ENCODE results near the gene MMP23B.

Gene MMP23B

DNA sequence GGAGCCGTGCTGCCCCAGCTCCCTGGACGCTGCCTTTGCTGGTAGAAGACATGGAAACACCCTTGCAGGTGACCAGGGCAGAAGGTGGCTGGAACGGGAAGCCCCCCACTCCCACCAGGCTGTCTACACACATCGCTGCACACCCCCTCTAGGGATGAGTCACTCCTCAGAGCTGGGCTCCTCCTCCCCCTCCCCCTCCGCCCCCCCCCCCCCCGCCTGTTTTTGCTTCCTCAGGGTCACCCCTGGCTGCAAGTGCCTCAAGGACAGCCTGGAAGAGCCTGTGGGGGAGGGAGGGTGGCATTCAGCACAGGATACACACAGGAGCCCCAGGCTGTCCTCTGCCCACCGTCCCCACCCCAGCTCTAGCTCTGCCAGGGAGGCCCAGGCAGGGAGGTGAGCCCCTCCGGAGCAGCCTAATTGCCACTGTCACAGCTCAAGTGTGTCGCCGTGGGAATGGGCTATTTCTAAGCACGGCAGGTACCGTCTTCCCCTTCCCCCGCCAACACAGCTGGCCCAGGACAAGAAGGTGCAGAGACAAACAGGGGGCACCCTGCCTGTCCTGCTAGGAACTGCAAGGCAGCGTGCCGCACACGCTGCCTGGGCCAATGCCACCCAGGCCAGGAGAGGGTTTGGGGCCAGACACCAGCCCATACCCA lies 34.6 kb upstream of the MMP23B start:
- no peak overlapping the region for H3K4me3 ChIP-seq (ENCODE audit: insufficient read depth, low read depth, low read length)
- WGBS, 2 experiments: 29 to 31% methylated on average over 14 of the region's 16 CpGs
- H3K27me3 ChIP-seq (ENCODE audit: control insufficient read depth, insufficient read depth, low read length, poor library complexity, severe bottlenecking): peaks cover 71% of the 10 kb centered on the region

DNA sequence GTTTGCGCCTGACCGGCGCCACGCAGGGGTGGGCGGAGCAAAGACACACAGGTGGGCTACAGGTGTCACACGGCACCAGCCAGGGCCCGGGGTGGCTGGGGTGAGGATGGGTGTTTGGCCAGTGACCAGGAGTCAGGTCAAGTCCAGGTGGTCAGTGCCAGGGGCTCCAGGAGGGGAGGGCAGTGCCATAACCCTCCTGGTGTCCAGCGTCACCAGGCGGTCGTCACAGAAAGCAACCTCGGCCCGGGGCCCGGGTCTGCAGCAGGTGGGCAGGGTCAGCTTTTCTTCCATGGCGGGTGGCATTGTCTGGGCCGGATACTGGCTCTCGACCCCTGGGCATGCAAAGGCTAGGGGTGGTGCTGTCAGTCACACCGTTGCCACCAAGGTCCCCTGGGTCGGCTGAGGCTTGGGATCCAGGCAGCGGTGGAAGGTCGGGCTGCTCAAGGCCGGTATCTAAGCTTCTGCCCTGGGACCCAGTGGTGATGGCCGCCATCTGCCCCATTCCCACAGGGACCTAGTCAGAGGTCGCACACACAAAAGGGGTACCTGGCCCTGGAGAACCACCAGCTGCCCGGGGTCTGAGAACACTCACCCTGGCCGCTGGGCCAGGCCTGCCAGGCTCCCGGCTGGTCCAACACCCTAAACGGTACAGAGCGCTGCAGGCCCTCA lies 33.8 kb upstream of the MMP23B start:
- Histone ChIP-seq H3K27ac (ENCODE audit: insufficient read depth, low read depth, low read length, poor library complexity, severe bottlenecking) (no peak overlapping the region), H3K9me3 (ENCODE audit: control insufficient read depth, low read length) (no peaks in the 10 kb centered on the region), H3K27me3 (ENCODE audit: control insufficient read depth, insufficient read depth, low read length, poor library complexity, severe bottlenecking) (peaks cover 79% of the 10 kb centered on the region), H3K36me3 (ENCODE audit: control insufficient read depth, insufficient read depth, low read length) (no peaks in the 10 kb centered on the region), H3K4me3 (ENCODE audit: insufficient read depth, low read depth, low read length) (no peak overlapping the region), H3K4me1 (ENCODE audit: control insufficient read depth, insufficient read depth, low read length) (peaks cover 6% of the 10 kb centered on the region)
- 93 to 94% methylated on average over 28 of the region's 28 CpGs for WGBS, 2 experiments

More for the DNA sequence above, 34.6 kb upstream of the MMP23B start:
- Histone ChIP-seq H3K9me3 (ENCODE audit: control insufficient read depth, low read length) (no peaks in the 10 kb centered on the region), H3K4me1 (ENCODE audit: control insufficient read depth, insufficient read depth, low read length) (peaks cover 6% of the 10 kb centered on the region), H3K36me3 (ENCODE audit: control insufficient read depth, insufficient read depth, low read length) (no peaks in the 10 kb centered on the region), H3K27ac (ENCODE audit: insufficient read depth, low read depth, low read length, poor library complexity, severe bottlenecking) (no peak overlapping the region)

DNA sequence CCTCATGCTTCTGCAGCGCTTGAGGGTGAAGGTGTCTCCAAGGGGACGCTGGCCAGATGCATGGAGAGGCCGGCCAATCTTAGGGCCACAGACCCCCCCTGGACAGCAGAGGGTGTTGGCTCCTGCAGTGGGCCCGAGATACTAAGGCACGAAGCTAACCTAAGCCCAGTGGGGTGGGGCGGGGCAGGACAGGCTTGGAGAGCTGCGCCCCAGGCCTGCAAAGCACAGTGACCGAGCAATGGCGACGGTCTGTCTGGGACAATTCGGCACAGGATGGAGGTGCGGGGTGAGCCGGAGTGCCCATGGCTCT lies 33.3 kb upstream of the MMP23B start:
- peaks cover 84% of the 10 kb centered on the region for H3K27me3 ChIP-seq (ENCODE audit: control insufficient read depth, insufficient read depth, low read length, poor library complexity, severe bottlenecking)
- no peaks in the 10 kb centered on the region for H3K36me3 ChIP-seq (ENCODE audit: control insufficient read depth, insufficient read depth, low read length)
- H3K9me3 ChIP-seq (ENCODE audit: control insufficient read depth, low read length): no peaks in the 10 kb centered on the region
- 95 to 96% methylated on average over 13 of the region's 13 CpGs for WGBS, 2 experiments
- peaks cover 6% of the 10 kb centered on the region for H3K4me1 ChIP-seq (ENCODE audit: control insufficient read depth, insufficient read depth, low read length)
- no peak overlapping the region for H3K27ac ChIP-seq (ENCODE audit: insufficient read depth, low read depth, low read length, poor library complexity, severe bottlenecking)
- H3K4me3 ChIP-seq (ENCODE audit: insufficient read depth, low read depth, low read length): no peak overlapping the region

DNA sequence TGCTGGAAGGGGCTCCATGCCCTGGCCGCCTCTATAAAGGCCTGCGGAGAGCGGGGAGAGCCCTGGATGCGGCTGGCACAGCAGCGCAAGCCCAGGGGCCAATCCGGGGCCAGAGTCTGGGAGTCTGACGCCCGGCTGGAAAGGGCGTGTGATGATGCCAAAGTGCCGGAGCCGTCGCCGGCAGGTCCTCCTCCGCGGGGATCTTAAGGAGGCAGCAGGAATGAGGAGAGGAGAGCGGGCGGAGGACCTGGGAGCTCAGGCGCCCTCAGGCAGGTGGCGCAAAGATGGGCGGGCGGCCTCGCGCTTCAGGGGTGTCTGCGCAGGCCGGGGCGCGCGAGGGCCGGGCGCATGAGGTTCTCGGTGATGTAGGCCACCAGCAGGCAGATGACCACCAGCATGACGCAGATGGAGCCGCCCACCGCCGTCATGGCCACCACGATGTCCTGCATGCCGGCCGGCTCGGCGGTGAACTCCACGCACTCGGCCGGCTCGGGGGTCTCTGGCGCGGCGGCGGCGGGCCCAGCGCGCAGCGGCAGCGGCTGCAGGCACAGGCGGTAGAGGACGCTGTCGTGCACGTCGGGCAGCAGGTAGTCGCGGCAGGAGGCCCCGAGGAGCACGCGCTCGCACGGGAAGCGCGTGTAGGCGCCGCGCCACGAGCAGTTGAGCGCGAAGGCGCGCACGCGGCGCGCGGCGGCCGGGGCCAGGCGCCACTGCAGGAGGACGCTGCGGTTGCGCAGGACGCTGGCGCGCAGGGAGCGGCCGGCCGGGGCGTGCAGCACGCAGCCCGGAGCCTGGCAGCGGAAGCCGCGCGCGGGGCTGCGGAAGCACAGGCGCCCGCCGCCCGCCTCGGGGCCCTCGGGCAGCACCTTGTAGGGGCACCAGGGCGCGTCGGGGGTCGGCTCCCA lies 32.7 kb upstream of the MMP23B start:
- peak overlapping the region; percentile 33 for H3K4me3 ChIP-seq (ENCODE audit: insufficient read depth, low read depth, low read length)
- H3K4me1 ChIP-seq (ENCODE audit: control insufficient read depth, insufficient read depth, low read length): peaks cover 6% of the 10 kb centered on the region
- WGBS, 2 experiments: 18 to 20% methylated on average over 111 of the region's 111 CpGs
- peaks cover 88% of the 10 kb centered on the region for H3K27me3 ChIP-seq (ENCODE audit: control insufficient read depth, insufficient read depth, low read length, poor library complexity, severe bottlenecking)
- no peak overlapping the region for H3K27ac ChIP-seq (ENCODE audit: insufficient read depth, low read depth, low read length, poor library complexity, severe bottlenecking)
- H3K36me3 ChIP-seq (ENCODE audit: control insufficient read depth, insufficient read depth, low read length): no peaks in the 10 kb centered on the region
- H3K9me3 ChIP-seq (ENCODE audit: control insufficient read depth, low read length): no peaks in the 10 kb centered on the region

DNA sequence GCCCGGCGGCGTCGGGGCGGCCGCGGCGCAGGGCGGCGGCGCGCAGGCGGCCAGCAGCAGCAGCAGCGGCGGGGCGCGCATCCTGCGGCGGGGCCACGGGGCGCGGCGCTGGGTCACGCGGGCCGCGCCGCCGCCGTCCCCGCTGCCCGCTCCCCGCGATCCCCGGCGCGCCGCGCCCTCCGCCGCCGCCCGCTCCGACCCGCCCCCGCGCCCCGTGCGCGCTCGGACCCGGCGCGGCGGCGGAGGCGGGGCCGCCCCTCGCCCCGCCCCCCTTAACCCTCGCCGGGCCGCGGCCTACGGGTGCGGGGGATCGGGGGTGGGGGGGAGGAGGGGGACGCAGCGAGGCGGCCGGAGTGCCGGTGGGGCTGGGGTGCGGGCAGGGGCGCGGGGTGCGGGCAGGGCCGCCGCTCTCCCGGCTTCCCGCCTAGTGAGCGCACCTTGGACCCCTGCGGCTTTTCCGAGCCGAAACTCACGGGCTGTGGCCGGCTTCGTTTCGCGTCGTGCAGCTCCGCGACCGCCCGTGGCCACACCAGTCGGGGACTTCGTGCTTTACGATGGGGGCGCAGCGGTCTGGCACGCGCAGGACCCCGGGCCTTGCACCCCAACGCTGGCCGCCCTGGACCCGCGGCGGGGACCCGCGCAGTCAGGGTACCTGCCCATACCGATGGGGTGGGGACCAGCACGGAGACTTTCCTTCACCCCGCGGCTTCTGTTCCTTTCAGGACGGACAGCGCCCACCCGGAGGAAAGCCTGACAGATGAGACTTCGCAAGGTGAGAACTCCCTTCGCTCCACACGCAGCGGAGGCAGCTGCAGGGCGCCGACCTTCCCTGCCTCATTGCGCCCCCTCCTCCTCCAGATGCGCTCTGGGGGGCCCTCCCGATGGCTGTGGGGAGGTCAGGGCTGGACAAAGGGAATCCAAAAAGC lies 31.8 kb upstream of the MMP23B start, which contains the start of gene FNDC10:
FNDC10 (minus strand) TSS at position 201 of the 926 bp plus-strand sequence; CDS start at position 81, 120 bp downstream.
- 2% methylated on average over 123 to 125 of the region's 125 CpGs for WGBS, 2 experiments
- no peaks in the 10 kb centered on the region for H3K9me3 ChIP-seq (ENCODE audit: control insufficient read depth, low read length)
- H3K36me3 ChIP-seq (ENCODE audit: control insufficient read depth, insufficient read depth, low read length): no peaks in the 10 kb centered on the region
- no peak within 1 kb of the TSS for H3K27ac ChIP-seq (ENCODE audit: insufficient read depth, low read depth, low read length, poor library complexity, severe bottlenecking)
- peaks cover 6% of the 10 kb centered on the region for H3K4me1 ChIP-seq (ENCODE audit: control insufficient read depth, insufficient read depth, low read length)
- H3K27me3 ChIP-seq (ENCODE audit: control insufficient read depth, insufficient read depth, low read length, poor library complexity, severe bottlenecking): peaks cover 83% of the 10 kb centered on the region
- H3K4me3 ChIP-seq (ENCODE audit: insufficient read depth, low read depth, low read length): peak within 1 kb of the TSS; percentile 47

DNA sequence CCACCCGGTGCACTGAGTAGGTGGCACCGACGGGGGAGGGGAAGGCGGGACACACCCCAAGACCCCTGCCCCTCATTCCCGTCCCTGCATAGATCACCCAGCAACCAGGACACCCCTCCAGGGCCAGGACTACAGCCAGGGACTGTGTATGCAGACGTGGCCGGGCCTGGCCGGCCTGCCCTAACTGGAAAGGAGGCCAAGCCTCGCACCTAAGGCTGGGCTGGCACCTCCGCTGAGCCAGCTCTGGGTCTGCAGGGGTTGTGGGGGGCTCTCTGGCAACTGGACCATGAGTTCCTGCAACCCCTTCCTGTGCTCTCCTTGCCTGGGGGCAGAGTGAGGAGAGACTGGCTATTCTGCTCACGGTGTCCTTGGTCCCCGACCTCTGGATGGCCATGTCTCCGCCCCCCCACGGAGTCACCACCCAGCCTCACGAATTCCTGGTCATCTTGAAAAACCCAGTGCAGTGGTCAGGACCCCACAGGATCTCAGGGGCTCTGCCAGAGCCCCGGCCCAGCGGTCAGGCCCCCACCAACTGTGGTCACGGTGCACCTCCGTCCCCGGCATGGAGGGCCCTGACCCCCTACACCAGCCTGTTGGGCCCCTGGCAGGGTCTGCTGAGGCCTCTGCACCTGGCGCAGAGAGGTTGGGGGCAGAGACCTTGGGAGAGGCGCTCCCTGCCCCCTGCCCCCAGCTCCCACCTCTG lies 31.0 kb upstream of the MMP23B start:
- no peaks in the 10 kb centered on the region for H3K9me3 ChIP-seq (ENCODE audit: control insufficient read depth, low read length)
- peaks cover 75% of the 10 kb centered on the region for H3K27me3 ChIP-seq (ENCODE audit: control insufficient read depth, insufficient read depth, low read length, poor library complexity, severe bottlenecking)
- WGBS, 2 experiments: 71 to 75% methylated on average over 22 of the region's 22 CpGs
- peaks cover 6% of the 10 kb centered on the region for H3K4me1 ChIP-seq (ENCODE audit: control insufficient read depth, insufficient read depth, low read length)
- no peak overlapping the region for H3K27ac ChIP-seq (ENCODE audit: insufficient read depth, low read depth, low read length, poor library complexity, severe bottlenecking)
- no peaks in the 10 kb centered on the region for H3K36me3 ChIP-seq (ENCODE audit: control insufficient read depth, insufficient read depth, low read length)
- H3K4me3 ChIP-seq (ENCODE audit: insufficient read depth, low read depth, low read length): no peak overlapping the region

DNA sequence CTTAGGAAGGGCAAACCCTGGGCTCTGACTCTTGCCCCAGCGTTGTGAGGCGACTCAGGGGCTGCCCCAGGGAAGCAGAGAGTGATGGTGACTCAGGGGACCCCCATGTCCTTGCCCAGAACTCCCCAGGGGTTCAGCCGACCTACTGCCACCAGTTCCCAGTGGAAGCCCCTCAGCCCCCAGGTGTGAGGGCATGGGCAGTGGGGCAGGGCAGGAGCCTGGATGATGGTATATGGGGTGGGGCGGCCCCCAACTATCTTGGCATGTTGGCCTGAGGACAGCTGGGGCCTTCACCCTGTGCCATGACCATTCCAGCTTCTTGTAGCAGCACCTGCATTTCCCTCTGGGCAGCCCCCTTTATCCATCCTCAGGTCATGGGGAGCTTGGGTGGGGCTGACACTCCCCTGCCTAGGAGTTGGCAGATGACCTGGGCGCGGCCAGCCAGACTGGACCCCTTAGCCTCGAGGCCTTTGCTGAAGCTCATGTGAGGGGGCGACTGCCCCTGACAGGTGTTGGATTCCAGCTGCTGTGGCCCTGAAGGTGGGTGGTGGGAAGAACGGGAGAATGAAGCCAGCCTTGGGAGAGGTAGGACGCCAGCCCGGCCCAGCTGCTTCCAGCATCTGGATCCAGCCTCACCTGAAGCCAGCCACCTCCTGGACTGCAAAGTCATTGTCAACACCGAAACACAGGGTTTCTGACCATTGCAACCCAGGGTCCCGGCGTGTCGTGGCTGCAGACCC lies 30.2 kb upstream of the MMP23B start:
- Histone ChIP-seq H3K36me3 (ENCODE audit: control insufficient read depth, insufficient read depth, low read length) (no peaks in the 10 kb centered on the region), H3K4me1 (ENCODE audit: control insufficient read depth, insufficient read depth, low read length) (peaks cover 6% of the 10 kb centered on the region), H3K27me3 (ENCODE audit: control insufficient read depth, insufficient read depth, low read length, poor library complexity, severe bottlenecking) (peaks cover 68% of the 10 kb centered on the region), H3K4me3 (ENCODE audit: insufficient read depth, low read depth, low read length) (no peak overlapping the region), H3K9me3 (ENCODE audit: control insufficient read depth, low read length) (no peaks in the 10 kb centered on the region), H3K27ac (ENCODE audit: insufficient read depth, low read depth, low read length, poor library complexity, severe bottlenecking) (no peak overlapping the region)
- 90 to 94% methylated on average over 15 of the region's 15 CpGs for WGBS, 2 experiments

DNA sequence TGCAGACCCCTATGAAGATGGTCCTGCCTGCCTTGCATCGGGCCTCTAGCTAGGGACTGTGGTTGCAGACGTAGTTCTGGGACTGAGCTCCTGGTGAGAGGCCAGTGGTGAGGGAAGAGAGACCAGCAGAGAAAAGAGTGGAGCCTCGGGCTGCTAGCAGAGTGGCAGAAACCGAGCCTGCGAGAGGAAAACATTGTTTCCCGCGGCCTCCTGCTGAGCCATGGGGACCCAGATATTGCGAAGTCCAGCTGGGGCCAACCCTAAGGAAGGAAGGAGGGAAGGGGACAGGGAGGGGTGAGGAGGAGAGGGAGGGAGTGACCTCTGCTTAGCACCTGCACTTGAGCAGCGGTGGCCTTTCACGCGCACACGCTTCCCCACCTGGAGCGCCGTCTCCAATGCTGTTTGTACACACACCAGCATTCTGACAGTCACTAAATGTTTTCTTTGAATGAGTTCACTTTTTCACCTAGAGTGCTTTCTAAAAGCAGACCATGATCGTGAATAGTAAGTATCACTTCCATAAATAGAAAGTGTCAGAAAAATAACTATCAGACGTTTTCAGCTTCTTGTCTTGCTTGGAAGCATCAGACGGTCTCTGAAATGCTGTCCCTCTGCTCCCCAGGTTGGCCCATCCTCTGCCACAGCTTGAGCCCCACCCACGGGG lies 29.5 kb upstream of the MMP23B start:
- WGBS, 2 experiments: 75% methylated on average over 18 of the region's 18 CpGs
- Histone ChIP-seq H3K4me1 (ENCODE audit: control insufficient read depth, insufficient read depth, low read length) (peaks cover 5% of the 10 kb centered on the region), H3K4me3 (ENCODE audit: insufficient read depth, low read depth, low read length) (no peak overlapping the region), H3K27ac (ENCODE audit: insufficient read depth, low read depth, low read length, poor library complexity, severe bottlenecking) (no peak overlapping the region), H3K36me3 (ENCODE audit: control insufficient read depth, insufficient read depth, low read length) (no peaks in the 10 kb centered on the region), H3K27me3 (ENCODE audit: control insufficient read depth, insufficient read depth, low read length, poor library complexity, severe bottlenecking) (peaks cover 63% of the 10 kb centered on the region), H3K9me3 (ENCODE audit: control insufficient read depth, low read length) (no peaks in the 10 kb centered on the region)

Measured in ectodermal cell (in vitro differentiated cells).